ENCODE measurements around the gene KCNT2. TPM values are rescaled to one million over a fixed set of nuclear protein-coding genes. Genes with fewer than 3 reads are reported as not detected.

The KCNT2 gene
- polyA plus RNA-seq, 1 experiment, result 2.0 TPM

DNA sequence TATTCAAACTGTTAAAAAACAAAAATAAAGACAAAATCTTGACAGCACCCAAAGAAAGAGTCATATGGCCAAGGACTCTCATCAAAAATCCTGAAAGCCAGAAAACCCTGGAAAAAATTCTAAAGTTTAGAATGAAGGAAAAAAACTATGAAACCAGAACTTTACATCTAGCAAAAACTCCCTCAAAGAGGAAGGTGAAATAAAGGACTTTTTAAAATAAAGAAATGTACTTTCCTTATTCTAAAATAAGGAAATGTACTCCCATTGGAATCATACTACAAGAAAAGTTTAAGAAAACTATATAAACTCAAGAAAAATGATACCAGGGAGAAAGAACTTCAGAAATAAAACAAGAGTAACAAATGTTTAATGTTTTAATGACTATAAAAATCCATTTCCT, 206.3 kb downstream of the KCNT2 start:
- ChIA-PET POLR2A (no interaction called here), CTCF (no interaction called here)
- Histone ChIP-seq H3K27ac (ENCODE audit: low read depth, low read length) (no peak overlapping the region), H3K4me3 (ENCODE audit: low read depth, low read length) (no peak overlapping the region), H3K9me3 (ENCODE audit: control insufficient read depth, insufficient read depth, low read length) (no peaks in the 10 kb centered on the region), H3K27me3 (ENCODE audit: control insufficient read depth, insufficient read depth, low read length) (no peaks in the 10 kb centered on the region)
- no peak for DNase-seq (ENCODE audit: low read depth, low spot score)
- TF ChIP-seq, protein P1, sequence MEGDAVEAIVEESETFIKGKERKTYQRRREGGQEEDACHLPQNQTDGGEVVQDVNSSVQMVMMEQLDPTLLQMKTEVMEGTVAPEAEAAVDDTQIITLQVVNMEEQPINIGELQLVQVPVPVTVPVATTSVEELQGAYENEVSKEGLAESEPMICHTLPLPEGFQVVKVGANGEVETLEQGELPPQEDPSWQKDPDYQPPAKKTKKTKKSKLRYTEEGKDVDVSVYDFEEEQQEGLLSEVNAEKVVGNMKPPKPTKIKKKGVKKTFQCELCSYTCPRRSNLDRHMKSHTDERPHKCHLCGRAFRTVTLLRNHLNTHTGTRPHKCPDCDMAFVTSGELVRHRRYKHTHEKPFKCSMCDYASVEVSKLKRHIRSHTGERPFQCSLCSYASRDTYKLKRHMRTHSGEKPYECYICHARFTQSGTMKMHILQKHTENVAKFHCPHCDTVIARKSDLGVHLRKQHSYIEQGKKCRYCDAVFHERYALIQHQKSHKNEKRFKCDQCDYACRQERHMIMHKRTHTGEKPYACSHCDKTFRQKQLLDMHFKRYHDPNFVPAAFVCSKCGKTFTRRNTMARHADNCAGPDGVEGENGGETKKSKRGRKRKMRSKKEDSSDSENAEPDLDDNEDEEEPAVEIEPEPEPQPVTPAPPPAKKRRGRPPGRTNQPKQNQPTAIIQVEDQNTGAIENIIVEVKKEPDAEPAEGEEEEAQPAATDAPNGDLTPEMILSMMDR (IDR thresholded peaks at IDR 0.05; ENCODE audit: low read depth, low read length), result no peak

DNA sequence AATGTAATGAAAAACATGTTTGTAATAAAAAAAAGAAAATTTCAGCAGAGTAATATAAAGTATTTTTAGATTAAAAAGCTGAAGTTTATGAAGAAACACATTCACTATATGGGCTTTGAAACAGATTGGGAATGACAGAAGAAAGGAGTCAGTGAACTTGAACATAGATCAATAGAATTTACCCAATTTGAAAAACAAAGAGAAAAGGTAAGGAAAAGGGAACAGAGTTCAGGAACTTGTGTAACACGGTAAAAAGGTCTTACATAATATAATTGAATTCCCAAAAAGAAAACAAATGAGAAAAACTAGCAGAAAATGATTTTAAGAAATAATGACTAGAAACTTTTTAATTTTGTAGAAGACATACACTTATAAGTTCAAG, 206.8 kb downstream of the KCNT2 start:
- no peak for DNase-seq (ENCODE audit: low read depth, low spot score)
- TF ChIP-seq, protein P1 (IDR thresholded peaks at IDR 0.05; ENCODE audit: low read depth, low read length), result no peak
- CTCF ChIA-PET, result no interaction called here
- POLR2A ChIA-PET, result no interaction called here
- Histone ChIP-seq H3K27me3 (ENCODE audit: control insufficient read depth, insufficient read depth, low read length) (no peaks in the 10 kb centered on the region), H3K9me3 (ENCODE audit: control insufficient read depth, insufficient read depth, low read length) (no peaks in the 10 kb centered on the region), H3K27ac (ENCODE audit: low read depth, low read length) (no peak overlapping the region), H3K4me3 (ENCODE audit: low read depth, low read length) (no peak overlapping the region)

DNA sequence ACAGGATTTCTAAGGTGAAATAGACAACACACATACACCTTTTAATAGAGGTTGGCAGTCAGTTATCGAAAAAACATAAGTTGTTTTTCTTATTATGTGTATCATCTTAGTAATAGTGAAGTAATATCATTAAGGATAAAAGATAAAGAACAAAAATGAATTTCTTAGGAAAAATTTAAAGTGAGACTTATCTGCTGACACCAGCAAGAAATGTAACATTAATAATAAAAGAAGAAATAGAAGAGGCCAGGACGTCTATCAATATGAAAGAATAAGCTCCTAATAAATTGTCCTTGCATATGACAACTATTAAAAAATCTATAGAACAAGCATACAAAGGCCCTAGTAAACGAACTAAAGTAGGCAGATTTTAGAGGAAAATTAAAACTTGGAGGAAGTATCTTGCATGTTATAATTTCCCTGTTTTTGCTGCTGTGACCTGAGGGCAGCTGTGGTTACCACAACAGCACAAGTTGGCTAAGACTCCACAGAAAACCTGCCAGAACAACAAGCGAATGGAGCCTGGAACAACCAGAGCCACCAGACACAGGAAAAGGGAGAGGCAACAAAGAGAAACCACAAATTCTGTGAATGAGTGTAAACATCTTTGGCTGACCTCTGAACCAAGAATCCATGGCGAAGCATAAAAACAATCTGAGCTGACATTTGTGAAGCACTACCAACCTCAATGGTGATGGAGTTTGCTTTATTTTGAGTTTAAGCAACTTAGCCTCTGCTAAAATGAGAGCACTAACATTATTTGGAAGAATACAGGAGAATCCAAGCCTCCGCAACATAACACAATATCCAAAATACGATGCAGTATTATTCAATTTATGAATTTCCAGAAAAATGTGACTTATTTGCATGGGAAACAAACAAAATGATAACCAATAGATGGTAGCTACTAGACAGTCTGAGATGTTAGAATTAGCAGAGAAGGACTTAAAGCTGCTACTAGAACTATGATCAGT, 207.5 kb downstream of the KCNT2 start:
- ChIA-PET CTCF (interaction anchor here (0.5 kb wide), 1 partner anchor 22 kb away, joined by 3 read pairs; no protein-coding TSS in a partner anchor), POLR2A (no interaction called here)
- TF ChIP-seq, protein P1 (IDR thresholded peaks at IDR 0.05; ENCODE audit: low read depth, low read length), result no peak
- no peak overlapping the region for H3K4me3 ChIP-seq (ENCODE audit: low read depth, low read length)
- no peak overlapping the region for H3K27ac ChIP-seq (ENCODE audit: low read depth, low read length)
- H3K9me3 ChIP-seq (ENCODE audit: control insufficient read depth, insufficient read depth, low read length), result no peaks in the 10 kb centered on the region
- H3K27me3 ChIP-seq (ENCODE audit: control insufficient read depth, insufficient read depth, low read length), result no peaks in the 10 kb centered on the region
- no peak for DNase-seq (ENCODE audit: low read depth, low spot score)

DNA sequence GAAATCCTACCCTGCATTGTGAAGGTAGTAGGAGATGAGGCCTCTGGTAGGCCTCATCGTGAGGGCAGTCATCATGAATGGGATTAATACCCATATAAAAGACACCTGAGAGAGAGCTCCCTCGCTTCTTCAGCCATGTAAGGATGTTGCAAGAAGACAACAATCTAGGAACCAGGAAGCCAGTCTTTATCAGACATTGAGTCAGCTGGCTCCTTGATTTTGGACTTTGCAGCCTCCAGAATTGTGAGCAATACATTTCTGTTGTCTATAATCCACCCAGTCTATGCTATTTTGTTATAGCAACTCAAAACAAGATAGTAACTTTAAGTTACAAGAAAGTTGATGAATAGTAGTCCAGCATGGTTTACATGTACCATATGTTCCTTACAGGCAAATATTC, 208.5 kb downstream of the KCNT2 start:
- TF ChIP-seq, protein P1 (IDR thresholded peaks at IDR 0.05; ENCODE audit: low read depth, low read length), result no peak
- ChIA-PET POLR2A (no interaction called here), CTCF (no interaction called here)
- Histone ChIP-seq H3K27ac (ENCODE audit: low read depth, low read length) (no peak overlapping the region), H3K9me3 (ENCODE audit: control insufficient read depth, insufficient read depth, low read length) (no peaks in the 10 kb centered on the region), H3K27me3 (ENCODE audit: control insufficient read depth, insufficient read depth, low read length) (no peaks in the 10 kb centered on the region), H3K4me3 (ENCODE audit: low read depth, low read length) (no peak overlapping the region)
- DNase-seq (ENCODE audit: low read depth, low spot score), result no peak

DNA sequence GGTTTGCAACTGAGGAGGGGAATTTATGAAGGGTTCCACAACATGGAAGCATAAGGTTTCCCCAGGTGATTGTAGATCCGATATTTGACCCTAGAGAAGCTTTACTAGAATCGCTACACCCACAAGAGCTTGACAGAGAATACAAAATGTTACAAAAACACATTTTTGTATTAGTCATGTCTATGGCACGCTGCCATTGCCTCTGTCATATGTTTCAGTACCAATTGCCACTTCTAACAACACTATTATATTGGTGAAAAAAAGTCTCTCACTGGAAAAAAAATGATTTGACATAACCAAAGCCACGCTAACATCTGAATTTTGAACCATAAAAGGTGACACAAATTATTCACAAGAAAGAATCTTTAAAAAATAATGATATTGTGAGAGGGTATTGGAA, 214.5 kb downstream of the KCNT2 start:
- POLR2A ChIA-PET, result no interaction called here
- Histone ChIP-seq H3K4me3 (ENCODE audit: low read depth, low read length) (no peak overlapping the region), H3K9me3 (ENCODE audit: control insufficient read depth, insufficient read depth, low read length) (no peaks in the 10 kb centered on the region), H3K27me3 (ENCODE audit: control insufficient read depth, insufficient read depth, low read length) (no peaks in the 10 kb centered on the region), H3K27ac (ENCODE audit: low read depth, low read length) (no peak overlapping the region)
- TF ChIP-seq, protein P1 (IDR thresholded peaks at IDR 0.05; ENCODE audit: low read depth, low read length), result no peak
- no peak for DNase-seq (ENCODE audit: low read depth, low spot score)
- CTCF ChIA-PET, result no interaction called here
